WTC11 (cell line): ENCODE data around the gene PDE1C. TPM values are rescaled to one million over a fixed set of nuclear protein-coding genes. Genes with fewer than 3 reads are reported as not detected.

Experiments
- ATAC-seq: fragments of 200-7000 bp; cut with Tn5 transposase; 2 replicates; pipeline ENCODE4 v1.10.0; 2021; ENCODE audit warnings: mild to moderate bottlenecking, moderate library complexity
- CTCF ChIA-PET: fragments of 300-600 bp; sonication (Branson Sonifier 250); formaldehyde crosslinking; loops from one replicate; lab custom pipeline; 2021; ENCODE audit warnings: antibody characterized with exemption; lab: Charles Lee
- POLR2A ChIA-PET: fragments of 350-600 bp; sonication (Branson Sonifier 250); formaldehyde crosslinking; loops from one replicate; lab custom pipeline; 2021; ENCODE audit warnings: antibody characterized with exemption; lab: Charles Lee
- DNase-seq: peaks from one replicate; pipeline ENCODE4 v3.0.0; 2021; ENCODE audit warnings: low spot score
- H3K27ac Mint-ChIP-seq: 2 replicates; pipeline ENCODE4 v1.8.0; 2021; ENCODE audit warnings: mixed read lengths
- H3K27me3 Mint-ChIP-seq: 2 replicates; pipeline ENCODE4 v1.8.0; 2021; ENCODE audit warnings: low read depth, mild to moderate bottlenecking, moderate library complexity, mixed read lengths
- H3K36me3 Mint-ChIP-seq: 2 replicates; pipeline ENCODE4 v1.8.0; 2021; ENCODE audit warnings: mixed read lengths
- H3K4me1 Mint-ChIP-seq: 2 replicates; pipeline ENCODE4 v1.8.0; 2022; ENCODE audit warnings: mixed read lengths
- H3K4me3 Mint-ChIP-seq: 2 replicates; pipeline ENCODE4 v1.8.0; 2021; ENCODE audit warnings: mild to moderate bottlenecking, moderate library complexity, mixed read lengths
- H3K9me3 Mint-ChIP-seq: 2 replicates; pipeline ENCODE4 v1.8.0; 2021; ENCODE audit warnings: mixed read lengths
- ATF1 ChIP-seq: sonication (generic); formaldehyde crosslinking; IDR thresholded peaks from 2 replicates; pipeline ENCODE4 v1.8.1; 2023; ENCODE audit warnings: mild to moderate bottlenecking, moderate library complexity, missing genetic modification reagents
- FOXJ3 ChIP-seq: sonication (generic); formaldehyde crosslinking; IDR thresholded peaks from 2 replicates; pipeline ENCODE4 v1.9.0; 2021; ENCODE audit warnings: missing genetic modification reagents, mild to moderate bottlenecking, borderline replicate concordance
- HMGA2 ChIP-seq: fragments of 250-450 bp; sonication (Bioruptor Pico); IDR thresholded peaks from 2 replicates; pipeline ENCODE4 v1.4.0; 2021; ENCODE audit warnings: mild to moderate bottlenecking, moderate library complexity
- JAZF1 ChIP-seq: fragments of 250-450 bp; sonication (Bioruptor Pico); IDR thresholded peaks from 2 replicates; pipeline ENCODE4 v1.9.0; 2021; ENCODE audit warnings: moderate library complexity, mild to moderate bottlenecking, inconsistent platforms
- JUN ChIP-seq: sonication (generic); formaldehyde crosslinking; IDR thresholded peaks from 2 replicates; pipeline ENCODE4 v1.8.0; 2023; ENCODE audit warnings: mild to moderate bottlenecking, missing genetic modification reagents
- MYBL2 ChIP-seq: sonication (generic); formaldehyde crosslinking; IDR thresholded peaks from 2 replicates; pipeline ENCODE4 v1.8.1; 2023; ENCODE audit warnings: mild to moderate bottlenecking, moderate library complexity, missing genetic modification reagents
- OVOL2 ChIP-seq: fragments of 250-450 bp; sonication (Bioruptor Pico); IDR thresholded peaks from 2 replicates; pipeline ENCODE4 v1.9.0; 2021; ENCODE audit warnings: mild to moderate bottlenecking, borderline replicate concordance
- RELA ChIP-seq: sonication (generic); formaldehyde crosslinking; IDR thresholded peaks from 2 replicates; pipeline ENCODE4 v1.8.1; 2022; ENCODE audit warnings: missing genetic modification reagents, mild to moderate bottlenecking, borderline replicate concordance
- TEAD1 ChIP-seq: sonication (generic); formaldehyde crosslinking; IDR thresholded peaks from 2 replicates; pipeline ENCODE4 v1.8.0; 2022; ENCODE audit warnings: mild to moderate bottlenecking, missing genetic modification reagents
- TEAD4 ChIP-seq: sonication (generic); formaldehyde crosslinking; IDR thresholded peaks from 2 replicates; pipeline ENCODE4 v1.8.0; 2022; ENCODE audit warnings: mild to moderate bottlenecking, missing genetic modification reagents
- ZNF121 ChIP-seq: sonication (generic); formaldehyde crosslinking; IDR thresholded peaks from 2 replicates; pipeline ENCODE4 v1.8.0; 2023; ENCODE audit warnings: missing genetic modification reagents
- ZNF138 ChIP-seq: sonication (generic); formaldehyde crosslinking; conservative IDR thresholded peaks from 2 replicates; pipeline ENCODE4 v1.8.1; 2022; ENCODE audit warnings: mild to moderate bottlenecking, moderate library complexity, missing genetic modification reagents
- ZNF232 ChIP-seq: sonication (generic); formaldehyde crosslinking; IDR thresholded peaks from 2 replicates; pipeline ENCODE4 v1.8.0; 2022; ENCODE audit warnings: mild to moderate bottlenecking, missing genetic modification reagents
- ZNF317 ChIP-seq: sonication (generic); formaldehyde crosslinking; IDR thresholded peaks from 2 replicates; pipeline ENCODE4 v1.8.1; 2023; ENCODE audit warnings: low read depth, mild to moderate bottlenecking, moderate library complexity, missing genetic modification reagents, borderline replicate concordance
- total RNA-seq: library from RNA; stranded (reverse); gene quantifications from 3 replicates; pipeline ENCODE4 v1.2.3, GENCODE V29; 2021
- TF ChIP-seq, protein P1 (sequence below): fragments of 200-600 bp; IDR thresholded peaks from 2 replicates; pipeline ENCODE4 v1.8.0; 2022; ENCODE audit warnings: antibody characterized with exemption
- TF ChIP-seq, protein P2 (sequence below): sonication (generic); formaldehyde crosslinking; IDR thresholded peaks from 2 replicates; pipeline ENCODE4 v1.8.0; 2023; ENCODE audit warnings: missing genetic modification reagents, mild to moderate bottlenecking, borderline replicate concordance
- TF ChIP-seq, protein P3 (sequence below): fragments of 250-450 bp; sonication (Bioruptor Pico); IDR thresholded peaks from 2 replicates; pipeline ENCODE4 v1.9.0; 2021; ENCODE audit warnings: mild to moderate bottlenecking
- TF ChIP-seq, protein P4 (sequence below): sonication (generic); formaldehyde crosslinking; IDR thresholded peaks from 2 replicates; pipeline ENCODE4 v1.8.1; 2022; ENCODE audit warnings: missing genetic modification reagents, borderline replicate concordance
- TF ChIP-seq, protein P5 (sequence below): sonication (generic); formaldehyde crosslinking; IDR thresholded peaks from 2 replicates; pipeline ENCODE4 v1.8.0; 2022; ENCODE audit warnings: mild to moderate bottlenecking, missing genetic modification reagents

Gene PDE1C
- total RNA-seq, 1 experiment from 2014 or later, result 0.55 TPM

DNA sequence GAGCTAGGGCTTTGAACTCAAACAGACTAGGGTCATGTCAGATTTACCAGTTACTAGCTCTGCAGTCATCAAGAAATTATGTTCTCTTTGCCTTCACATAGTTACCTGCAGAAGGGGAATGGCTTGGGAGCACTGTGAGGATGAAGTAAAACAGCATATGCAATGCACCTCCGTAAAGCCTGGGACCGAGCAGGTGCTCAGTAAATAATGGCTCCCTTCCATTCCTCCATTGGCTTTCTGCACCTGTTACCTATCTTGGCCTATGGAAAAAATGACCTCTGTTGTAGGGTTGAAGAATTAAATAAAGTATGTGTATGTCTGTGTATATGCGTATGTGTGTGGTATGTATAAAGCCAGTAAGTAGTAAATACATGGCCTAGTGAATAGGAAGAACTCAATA is 78.8 kb downstream of the PDE1C start (continued):
- TF ChIP-seq, protein P1, sequence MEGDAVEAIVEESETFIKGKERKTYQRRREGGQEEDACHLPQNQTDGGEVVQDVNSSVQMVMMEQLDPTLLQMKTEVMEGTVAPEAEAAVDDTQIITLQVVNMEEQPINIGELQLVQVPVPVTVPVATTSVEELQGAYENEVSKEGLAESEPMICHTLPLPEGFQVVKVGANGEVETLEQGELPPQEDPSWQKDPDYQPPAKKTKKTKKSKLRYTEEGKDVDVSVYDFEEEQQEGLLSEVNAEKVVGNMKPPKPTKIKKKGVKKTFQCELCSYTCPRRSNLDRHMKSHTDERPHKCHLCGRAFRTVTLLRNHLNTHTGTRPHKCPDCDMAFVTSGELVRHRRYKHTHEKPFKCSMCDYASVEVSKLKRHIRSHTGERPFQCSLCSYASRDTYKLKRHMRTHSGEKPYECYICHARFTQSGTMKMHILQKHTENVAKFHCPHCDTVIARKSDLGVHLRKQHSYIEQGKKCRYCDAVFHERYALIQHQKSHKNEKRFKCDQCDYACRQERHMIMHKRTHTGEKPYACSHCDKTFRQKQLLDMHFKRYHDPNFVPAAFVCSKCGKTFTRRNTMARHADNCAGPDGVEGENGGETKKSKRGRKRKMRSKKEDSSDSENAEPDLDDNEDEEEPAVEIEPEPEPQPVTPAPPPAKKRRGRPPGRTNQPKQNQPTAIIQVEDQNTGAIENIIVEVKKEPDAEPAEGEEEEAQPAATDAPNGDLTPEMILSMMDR, result no peak

DNA sequence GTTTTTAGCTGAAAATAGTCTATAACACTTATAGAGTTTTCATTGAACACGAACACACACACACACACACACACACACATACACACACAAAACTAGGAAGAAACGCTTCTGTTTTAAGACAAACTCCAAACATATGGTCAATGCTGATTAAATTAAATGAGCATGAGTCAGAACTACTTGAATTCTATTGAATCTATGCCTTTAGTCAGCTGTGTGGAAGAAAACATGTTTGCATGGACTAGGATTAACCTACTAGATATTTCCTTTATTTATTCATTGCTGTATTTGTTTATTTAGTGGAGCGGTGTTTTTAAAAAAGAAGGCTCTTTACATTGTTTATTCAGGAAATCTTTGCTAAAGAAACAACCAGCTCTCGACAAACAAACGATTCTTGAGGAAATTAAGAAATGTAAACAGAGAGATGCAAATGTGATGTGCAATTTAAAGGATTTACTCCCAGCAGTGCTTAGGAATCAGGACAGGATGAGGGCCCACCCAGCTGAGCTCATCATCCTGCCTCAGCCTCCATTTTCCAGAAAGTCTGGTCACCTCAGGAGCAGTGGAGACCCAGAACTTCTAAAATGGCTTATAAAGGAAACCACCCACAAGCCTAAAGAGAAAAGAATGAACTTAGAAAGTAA is 83.2 kb downstream of the PDE1C start:
- ChIA-PET POLR2A (no interaction called here), CTCF (no interaction called here)
- Mint-ChIP-seq H3K9me3 (peaks cover 22% of the 10 kb centered on the region), H3K4me3 (no peak overlapping the region), H3K4me1 (peaks cover 11% of the 10 kb centered on the region), H3K27ac (no peak overlapping the region), H3K36me3 (peaks cover 8% of the 10 kb centered on the region), H3K27me3 (peaks cover 89% of the 10 kb centered on the region)
- DNase-seq, result no peak
- ATAC-seq, result no peak
- no peak for TF ChIP-seq ZNF232 (CRISPR knock-in tag)
- TF ChIP-seq, protein P2, sequence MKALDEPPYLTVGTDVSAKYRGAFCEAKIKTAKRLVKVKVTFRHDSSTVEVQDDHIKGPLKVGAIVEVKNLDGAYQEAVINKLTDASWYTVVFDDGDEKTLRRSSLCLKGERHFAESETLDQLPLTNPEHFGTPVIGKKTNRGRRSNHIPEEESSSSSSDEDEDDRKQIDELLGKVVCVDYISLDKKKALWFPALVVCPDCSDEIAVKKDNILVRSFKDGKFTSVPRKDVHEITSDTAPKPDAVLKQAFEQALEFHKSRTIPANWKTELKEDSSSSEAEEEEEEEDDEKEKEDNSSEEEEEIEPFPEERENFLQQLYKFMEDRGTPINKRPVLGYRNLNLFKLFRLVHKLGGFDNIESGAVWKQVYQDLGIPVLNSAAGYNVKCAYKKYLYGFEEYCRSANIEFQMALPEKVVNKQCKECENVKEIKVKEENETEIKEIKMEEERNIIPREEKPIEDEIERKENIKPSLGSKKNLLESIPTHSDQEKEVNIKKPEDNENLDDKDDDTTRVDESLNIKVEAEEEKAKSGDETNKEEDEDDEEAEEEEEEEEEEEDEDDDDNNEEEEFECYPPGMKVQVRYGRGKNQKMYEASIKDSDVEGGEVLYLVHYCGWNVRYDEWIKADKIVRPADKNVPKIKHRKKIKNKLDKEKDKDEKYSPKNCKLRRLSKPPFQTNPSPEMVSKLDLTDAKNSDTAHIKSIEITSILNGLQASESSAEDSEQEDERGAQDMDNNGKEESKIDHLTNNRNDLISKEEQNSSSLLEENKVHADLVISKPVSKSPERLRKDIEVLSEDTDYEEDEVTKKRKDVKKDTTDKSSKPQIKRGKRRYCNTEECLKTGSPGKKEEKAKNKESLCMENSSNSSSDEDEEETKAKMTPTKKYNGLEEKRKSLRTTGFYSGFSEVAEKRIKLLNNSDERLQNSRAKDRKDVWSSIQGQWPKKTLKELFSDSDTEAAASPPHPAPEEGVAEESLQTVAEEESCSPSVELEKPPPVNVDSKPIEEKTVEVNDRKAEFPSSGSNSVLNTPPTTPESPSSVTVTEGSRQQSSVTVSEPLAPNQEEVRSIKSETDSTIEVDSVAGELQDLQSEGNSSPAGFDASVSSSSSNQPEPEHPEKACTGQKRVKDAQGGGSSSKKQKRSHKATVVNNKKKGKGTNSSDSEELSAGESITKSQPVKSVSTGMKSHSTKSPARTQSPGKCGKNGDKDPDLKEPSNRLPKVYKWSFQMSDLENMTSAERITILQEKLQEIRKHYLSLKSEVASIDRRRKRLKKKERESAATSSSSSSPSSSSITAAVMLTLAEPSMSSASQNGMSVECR (CRISPR knock-in tag), result no peak
- TF ChIP-seq ZNF121 (CRISPR knock-in tag), result no peak
- TF ChIP-seq OVOL2 (CRISPR knock-in tag), result no peak
- no peak for TF ChIP-seq TEAD1 (CRISPR knock-in tag)
- TF ChIP-seq FOXJ3 (CRISPR knock-in tag), result no peak
- TF ChIP-seq, protein P3, sequence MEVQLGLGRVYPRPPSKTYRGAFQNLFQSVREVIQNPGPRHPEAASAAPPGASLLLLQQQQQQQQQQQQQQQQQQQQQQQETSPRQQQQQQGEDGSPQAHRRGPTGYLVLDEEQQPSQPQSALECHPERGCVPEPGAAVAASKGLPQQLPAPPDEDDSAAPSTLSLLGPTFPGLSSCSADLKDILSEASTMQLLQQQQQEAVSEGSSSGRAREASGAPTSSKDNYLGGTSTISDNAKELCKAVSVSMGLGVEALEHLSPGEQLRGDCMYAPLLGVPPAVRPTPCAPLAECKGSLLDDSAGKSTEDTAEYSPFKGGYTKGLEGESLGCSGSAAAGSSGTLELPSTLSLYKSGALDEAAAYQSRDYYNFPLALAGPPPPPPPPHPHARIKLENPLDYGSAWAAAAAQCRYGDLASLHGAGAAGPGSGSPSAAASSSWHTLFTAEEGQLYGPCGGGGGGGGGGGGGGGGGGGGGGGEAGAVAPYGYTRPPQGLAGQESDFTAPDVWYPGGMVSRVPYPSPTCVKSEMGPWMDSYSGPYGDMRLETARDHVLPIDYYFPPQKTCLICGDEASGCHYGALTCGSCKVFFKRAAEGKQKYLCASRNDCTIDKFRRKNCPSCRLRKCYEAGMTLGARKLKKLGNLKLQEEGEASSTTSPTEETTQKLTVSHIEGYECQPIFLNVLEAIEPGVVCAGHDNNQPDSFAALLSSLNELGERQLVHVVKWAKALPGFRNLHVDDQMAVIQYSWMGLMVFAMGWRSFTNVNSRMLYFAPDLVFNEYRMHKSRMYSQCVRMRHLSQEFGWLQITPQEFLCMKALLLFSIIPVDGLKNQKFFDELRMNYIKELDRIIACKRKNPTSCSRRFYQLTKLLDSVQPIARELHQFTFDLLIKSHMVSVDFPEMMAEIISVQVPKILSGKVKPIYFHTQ, result no peak
- no peak for TF ChIP-seq JAZF1 (CRISPR knock-in tag)
- no peak for TF ChIP-seq ZNF317 (CRISPR knock-in tag)
- no peak for TF ChIP-seq HMGA2 (CRISPR knock-in tag)
- no peak for TF ChIP-seq TEAD4 (CRISPR knock-in tag)

DNA sequence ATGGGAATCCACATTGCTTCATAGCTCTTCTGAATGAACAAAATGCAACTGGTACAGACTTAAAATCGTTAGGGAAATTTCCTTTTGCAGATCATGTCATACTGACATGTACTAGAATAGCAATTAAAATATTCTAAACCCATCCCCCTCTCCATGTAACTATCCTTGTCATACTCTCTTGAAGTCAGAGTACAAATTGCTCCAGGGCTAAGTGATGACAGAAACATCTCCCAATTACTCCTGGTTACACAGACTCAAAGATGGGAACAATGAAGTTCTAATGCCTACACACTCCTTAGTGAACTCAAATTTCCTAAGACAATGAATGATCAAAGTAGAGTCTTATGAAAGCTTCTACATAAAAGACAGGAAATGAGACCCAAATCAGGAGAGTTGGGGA is 87.2 kb downstream of the PDE1C start:
- ATAC-seq (no peak), DNase-seq (no peak)
- POLR2A ChIA-PET, result no interaction called here
- Mint-ChIP-seq H3K4me3 (no peak overlapping the region), H3K4me1 (peaks cover 11% of the 10 kb centered on the region), H3K9me3 (peaks cover 25% of the 10 kb centered on the region), H3K27me3 (peaks cover 69% of the 10 kb centered on the region), H3K36me3 (peaks cover 8% of the 10 kb centered on the region), H3K27ac (no peak overlapping the region)
- CTCF ChIA-PET, result no interaction called here
- TF ChIP-seq RELA, result no peak
- TF ChIP-seq, protein P3, result no peak
- no peak for TF ChIP-seq ZNF138 (CRISPR knock-in tag)
- TF ChIP-seq HMGA2 (CRISPR knock-in tag), result no peak
- TF ChIP-seq, protein P4, sequence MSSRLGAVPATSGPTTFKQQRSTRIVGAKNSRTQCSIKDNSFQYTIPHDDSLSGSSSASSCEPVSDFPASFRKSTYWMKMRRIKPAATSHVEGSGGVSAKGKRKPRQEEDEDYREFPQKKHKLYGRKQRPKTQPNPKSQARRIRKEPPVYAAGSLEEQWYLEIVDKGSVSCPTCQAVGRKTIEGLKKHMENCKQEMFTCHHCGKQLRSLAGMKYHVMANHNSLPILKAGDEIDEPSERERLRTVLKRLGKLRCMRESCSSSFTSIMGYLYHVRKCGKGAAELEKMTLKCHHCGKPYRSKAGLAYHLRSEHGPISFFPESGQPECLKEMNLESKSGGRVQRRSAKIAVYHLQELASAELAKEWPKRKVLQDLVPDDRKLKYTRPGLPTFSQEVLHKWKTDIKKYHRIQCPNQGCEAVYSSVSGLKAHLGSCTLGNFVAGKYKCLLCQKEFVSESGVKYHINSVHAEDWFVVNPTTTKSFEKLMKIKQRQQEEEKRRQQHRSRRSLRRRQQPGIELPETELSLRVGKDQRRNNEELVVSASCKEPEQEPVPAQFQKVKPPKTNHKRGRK (CRISPR knock-in tag), result no peak
- TF ChIP-seq, protein P5, sequence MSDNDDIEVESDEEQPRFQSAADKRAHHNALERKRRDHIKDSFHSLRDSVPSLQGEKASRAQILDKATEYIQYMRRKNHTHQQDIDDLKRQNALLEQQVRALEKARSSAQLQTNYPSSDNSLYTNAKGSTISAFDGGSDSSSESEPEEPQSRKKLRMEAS, result no peak
- TF ChIP-seq MYBL2 (CRISPR knock-in tag), result no peak
- no peak for TF ChIP-seq ATF1
- TF ChIP-seq JUN (CRISPR knock-in tag), result no peak
